HL-60 (cell line): Measurements from ENCODE around the gene ADAMTS12.

ENCODE experiments used
- DNase-seq, 2 experiments: peaks; one replicate each; pipeline ENCODE4 v3.0.0-alpha.2; 2010 to 2020; ENCODE audit warnings: low read depth in 1 of 2, low spot score in 1 of 2
- H3K27ac ChIP-seq: fragments of 250-450 bp; sonication (Bioruptor Pico); replicated peaks from 2 replicates; pipeline ENCODE4 v1.5.1; 2020; ENCODE audit warnings: mild to moderate bottlenecking, moderate library complexity
- H3K27me3 ChIP-seq: fragments of 250-450 bp; sonication (Bioruptor Pico); 2 replicates; pipeline ENCODE4 v1.5.1; 2021; ENCODE audit warnings: mild to moderate bottlenecking, moderate library complexity; ENCODE audit not compliant: insufficient read depth, poor library complexity, severe bottlenecking
- H3K4me3 ChIP-seq: replicated peaks from 2 replicates; pipeline ENCODE4 v1.5.1; 2011; ENCODE audit warnings: mild to moderate bottlenecking, control low read depth, low read length; ENCODE audit not compliant: insufficient read depth
- GABPA ChIP-seq: IDR thresholded peaks from 2 replicates; pipeline ENCODE4 v1.6.1; 2012; ENCODE audit warnings: low read depth
- POLR2AphosphoS5 ChIP-seq: IDR thresholded peaks from 2 replicates; pipeline ENCODE4 v1.6.1; 2012; ENCODE audit warnings: low read depth
- SPI1 ChIP-seq: IDR thresholded peaks from 2 replicates; pipeline ENCODE4 v1.6.1; 2012; ENCODE audit warnings: low read depth, mild to moderate bottlenecking, borderline replicate concordance
- TF ChIP-seq, protein P1 (sequence below): IDR thresholded peaks from 2 replicates; pipeline ENCODE4 v1.6.1; 2012; ENCODE audit warnings: low read depth; ENCODE audit not compliant: insufficient replicate concordance
- TF ChIP-seq, protein P2 (sequence below): IDR thresholded peaks from one replicate; pipeline ENCODE4 v1.5.1; 2011; ENCODE audit warnings: low read length, control low read depth, inconsistent platforms; ENCODE audit not compliant: insufficient read depth

The ADAMTS12 gene

DNA sequence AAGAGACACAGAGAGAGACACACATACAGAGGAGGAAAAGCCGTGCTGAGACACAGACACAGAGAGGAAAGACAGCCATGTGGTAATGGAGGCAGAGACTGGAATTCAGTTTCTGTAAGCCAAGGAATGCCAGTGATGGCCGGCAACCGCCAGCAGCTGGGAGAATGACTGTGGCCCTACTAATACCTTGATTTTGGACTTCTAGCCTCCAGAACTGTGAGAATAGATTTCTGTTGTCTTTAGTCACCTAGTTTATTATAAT lies 360.8 kb downstream of the ADAMTS12 start:
- Histone ChIP-seq H3K27ac (no peak overlapping the region), H3K4me3 (no peak overlapping the region), H3K27me3 (no peaks in the 10 kb centered on the region)
- TF ChIP-seq, protein P1, sequence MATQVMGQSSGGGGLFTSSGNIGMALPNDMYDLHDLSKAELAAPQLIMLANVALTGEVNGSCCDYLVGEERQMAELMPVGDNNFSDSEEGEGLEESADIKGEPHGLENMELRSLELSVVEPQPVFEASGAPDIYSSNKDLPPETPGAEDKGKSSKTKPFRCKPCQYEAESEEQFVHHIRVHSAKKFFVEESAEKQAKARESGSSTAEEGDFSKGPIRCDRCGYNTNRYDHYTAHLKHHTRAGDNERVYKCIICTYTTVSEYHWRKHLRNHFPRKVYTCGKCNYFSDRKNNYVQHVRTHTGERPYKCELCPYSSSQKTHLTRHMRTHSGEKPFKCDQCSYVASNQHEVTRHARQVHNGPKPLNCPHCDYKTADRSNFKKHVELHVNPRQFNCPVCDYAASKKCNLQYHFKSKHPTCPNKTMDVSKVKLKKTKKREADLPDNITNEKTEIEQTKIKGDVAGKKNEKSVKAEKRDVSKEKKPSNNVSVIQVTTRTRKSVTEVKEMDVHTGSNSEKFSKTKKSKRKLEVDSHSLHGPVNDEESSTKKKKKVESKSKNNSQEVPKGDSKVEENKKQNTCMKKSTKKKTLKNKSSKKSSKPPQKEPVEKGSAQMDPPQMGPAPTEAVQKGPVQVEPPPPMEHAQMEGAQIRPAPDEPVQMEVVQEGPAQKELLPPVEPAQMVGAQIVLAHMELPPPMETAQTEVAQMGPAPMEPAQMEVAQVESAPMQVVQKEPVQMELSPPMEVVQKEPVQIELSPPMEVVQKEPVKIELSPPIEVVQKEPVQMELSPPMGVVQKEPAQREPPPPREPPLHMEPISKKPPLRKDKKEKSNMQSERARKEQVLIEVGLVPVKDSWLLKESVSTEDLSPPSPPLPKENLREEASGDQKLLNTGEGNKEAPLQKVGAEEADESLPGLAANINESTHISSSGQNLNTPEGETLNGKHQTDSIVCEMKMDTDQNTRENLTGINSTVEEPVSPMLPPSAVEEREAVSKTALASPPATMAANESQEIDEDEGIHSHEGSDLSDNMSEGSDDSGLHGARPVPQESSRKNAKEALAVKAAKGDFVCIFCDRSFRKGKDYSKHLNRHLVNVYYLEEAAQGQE = no peak
- TF ChIP-seq, protein P2, sequence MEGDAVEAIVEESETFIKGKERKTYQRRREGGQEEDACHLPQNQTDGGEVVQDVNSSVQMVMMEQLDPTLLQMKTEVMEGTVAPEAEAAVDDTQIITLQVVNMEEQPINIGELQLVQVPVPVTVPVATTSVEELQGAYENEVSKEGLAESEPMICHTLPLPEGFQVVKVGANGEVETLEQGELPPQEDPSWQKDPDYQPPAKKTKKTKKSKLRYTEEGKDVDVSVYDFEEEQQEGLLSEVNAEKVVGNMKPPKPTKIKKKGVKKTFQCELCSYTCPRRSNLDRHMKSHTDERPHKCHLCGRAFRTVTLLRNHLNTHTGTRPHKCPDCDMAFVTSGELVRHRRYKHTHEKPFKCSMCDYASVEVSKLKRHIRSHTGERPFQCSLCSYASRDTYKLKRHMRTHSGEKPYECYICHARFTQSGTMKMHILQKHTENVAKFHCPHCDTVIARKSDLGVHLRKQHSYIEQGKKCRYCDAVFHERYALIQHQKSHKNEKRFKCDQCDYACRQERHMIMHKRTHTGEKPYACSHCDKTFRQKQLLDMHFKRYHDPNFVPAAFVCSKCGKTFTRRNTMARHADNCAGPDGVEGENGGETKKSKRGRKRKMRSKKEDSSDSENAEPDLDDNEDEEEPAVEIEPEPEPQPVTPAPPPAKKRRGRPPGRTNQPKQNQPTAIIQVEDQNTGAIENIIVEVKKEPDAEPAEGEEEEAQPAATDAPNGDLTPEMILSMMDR = no peak
- TF ChIP-seq POLR2AphosphoS5 (no peak), GABPA (no peak)
- DNase-seq = no peak

DNA sequence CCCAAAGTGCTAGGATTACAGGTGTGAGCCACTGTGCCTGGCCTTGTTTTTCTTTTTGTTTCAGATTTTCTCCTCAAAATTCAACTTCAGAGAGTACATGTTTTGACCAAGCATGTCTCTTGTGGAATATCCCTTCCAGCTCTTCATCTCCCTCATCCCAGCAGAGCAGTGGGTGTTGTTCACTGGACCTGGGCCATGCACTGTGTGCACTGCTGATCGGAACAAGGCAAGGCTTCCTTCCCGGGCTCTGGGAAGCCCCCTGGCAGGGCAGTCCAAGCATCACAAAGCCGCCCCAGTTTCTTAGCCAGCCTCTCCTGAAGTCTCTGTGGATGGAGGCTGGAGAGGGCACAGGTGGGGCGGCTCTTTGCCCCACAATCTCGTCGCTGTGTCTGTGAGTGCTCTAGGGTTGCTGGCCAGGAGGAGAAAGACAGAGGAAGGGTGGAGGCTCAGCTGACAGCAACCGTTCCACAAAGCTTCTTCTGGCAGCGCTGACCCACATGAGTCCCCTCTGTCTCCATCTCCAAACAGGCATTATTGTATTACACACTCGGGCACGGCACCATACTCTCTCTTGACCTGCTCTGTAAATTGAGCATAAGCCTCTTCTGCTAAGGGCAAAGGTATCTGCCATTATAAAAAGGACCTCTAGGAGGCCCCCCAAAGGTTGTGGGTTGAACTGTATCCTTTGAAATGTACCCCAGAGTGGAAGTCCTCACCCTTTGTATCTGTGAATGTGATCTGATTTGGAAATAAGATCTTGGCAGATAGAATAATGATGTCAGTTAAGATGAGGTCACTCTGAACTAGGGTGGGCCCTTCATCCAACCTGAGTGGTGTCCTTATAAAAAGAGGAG lies 361.4 kb downstream of the ADAMTS12 start:
- TF ChIP-seq, protein P1 = no peak
- TF ChIP-seq POLR2AphosphoS5 (no peak), GABPA (no peak), SPI1 (no peak)
- TF ChIP-seq, protein P2 = no peak
- H3K27ac ChIP-seq = no peak overlapping the region
- H3K27me3 ChIP-seq = no peaks in the 10 kb centered on the region
- DNase-seq = no peak
- no peak overlapping the region for H3K4me3 ChIP-seq

DNA sequence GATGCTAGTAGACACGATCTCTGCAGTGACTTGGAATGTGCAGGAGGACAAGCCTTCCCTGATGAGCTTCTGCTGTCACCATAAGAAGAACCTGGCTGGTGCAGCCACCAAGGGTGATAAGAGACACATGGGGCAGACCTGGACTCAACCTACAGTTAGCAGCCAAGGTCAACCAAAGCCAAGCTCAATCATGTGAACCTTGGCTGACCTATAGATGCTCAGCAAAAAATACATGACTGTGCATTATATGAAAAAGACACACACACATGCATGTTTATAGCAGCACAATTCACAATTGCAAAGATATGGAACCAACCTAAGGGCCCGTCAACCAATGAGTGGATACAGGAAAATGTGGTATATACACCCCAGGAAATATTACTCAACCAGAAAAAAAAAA lies 364.1 kb downstream of the ADAMTS12 start:
- Histone ChIP-seq H3K27me3 (no peaks in the 10 kb centered on the region), H3K4me3 (no peak overlapping the region), H3K27ac (no peak overlapping the region)
- DNase-seq = no peak
- TF ChIP-seq, protein P2 = no peak
- TF ChIP-seq SPI1 (no peak), GABPA (no peak), POLR2AphosphoS5 (no peak)
- TF ChIP-seq, protein P1 = no peak
